ENCODE results near the gene PGA4.
"Not testable (repeated sequence)": the region's sequence is repeated elsewhere in the genome, so short reads cannot be mapped to it uniquely, and the experiment has no call there.

The PGA4 gene

GRCh38 chr11:61250796-61251765 is 28.9 kb downstream of the PGA4 start:
- not testable (repeated sequence) for DNase-seq (ENCODE audit: low spot score)

- not testable (repeated sequence) for DNase-seq (ENCODE audit: low spot score)
Observed at GRCh38 chr11:61252332-61252731, 30.2 kb downstream of the PGA4 start.

- peak; percentile 12 for DNase-seq (ENCODE audit: low spot score)
Observed at GRCh38 chr11:61254403-61255025, 32.4 kb downstream of the PGA4 start.

- DNase-seq (ENCODE audit: low spot score) = no peak
Observed at GRCh38 chr11:61256710-61257482, 34.7 kb downstream of the PGA4 start.

- no peak for DNase-seq (ENCODE audit: low spot score)
Observed at GRCh38 chr11:61258546-61258945, 36.4 kb downstream of the PGA4 start.

GRCh38 chr11:61259363-61259762 is 37.2 kb downstream of the PGA4 start:
- DNase-seq (ENCODE audit: low spot score) = no peak

GRCh38 chr11:61264371-61264770 is 42.2 kb downstream of the PGA4 start:
- no peak for DNase-seq (ENCODE audit: low spot score)

GRCh38 chr11:61264795-61265194 is 42.6 kb downstream of the PGA4 start:
- no peak for DNase-seq (ENCODE audit: low spot score)

GRCh38 chr11:61265357-61265756 is 43.2 kb downstream of the PGA4 start:
- no peak for DNase-seq (ENCODE audit: low spot score)

GRCh38 chr11:61266602-61267001 is 44.5 kb downstream of the PGA4 start:
- no peak for DNase-seq (ENCODE audit: low spot score)

- no peak for DNase-seq (ENCODE audit: low spot score)
Observed at GRCh38 chr11:61267437-61267841, 45.3 kb downstream of the PGA4 start.

- no peak for DNase-seq (ENCODE audit: low spot score)
Observed at GRCh38 chr11:61268588-61269250, 46.6 kb downstream of the PGA4 start.

- no peak for DNase-seq (ENCODE audit: low spot score)
Observed at GRCh38 chr11:61270354-61271076, 48.4 kb downstream of the PGA4 start.

- no peak for DNase-seq (ENCODE audit: low spot score)
Observed at GRCh38 chr11:61272731-61273130, 50.6 kb downstream of the PGA4 start.

GRCh38 chr11:61273178-61274078 is 51.3 kb downstream of the PGA4 start:
- no peak for DNase-seq (ENCODE audit: low spot score)

GRCh38 chr11:61274084-61274483 is 51.9 kb downstream of the PGA4 start:
- no peak for DNase-seq (ENCODE audit: low spot score)

GRCh38 chr11:61275191-61275590 is 53.0 kb downstream of the PGA4 start:
- no peak for DNase-seq (ENCODE audit: low spot score)

- no peak for DNase-seq (ENCODE audit: low spot score)
Observed at GRCh38 chr11:61277186-61278000, 55.2 kb downstream of the PGA4 start.

GRCh38 chr11:61278001-61278470 is 55.9 kb downstream of the PGA4 start:
- no peak for DNase-seq (ENCODE audit: low spot score)
